Panc1 (cell line): ENCODE measurements around the gene NXT1. TPM values are rescaled to one million over a fixed set of nuclear protein-coding genes. Genes with fewer than 3 reads are reported as not detected.

Experiments
- ATAC-seq: fragments of 200-7000 bp; cut with Tn5 transposase; 2 replicates; pipeline ENCODE4 v1.9.1; 2020; ENCODE audit warnings: mild to moderate bottlenecking, moderate library complexity
- BruUV-seq: library from RNA; stranded (reverse); fragments of 400-500 nt; replicated peaks from 2 replicates; lab custom pipeline; 2021; lab: Mats Ljungman, UMichigan
- CTCF ChIA-PET: fragments of 300-600 bp; sonication (Branson Sonifier 250); formaldehyde crosslinking; loops from one replicate; lab custom pipeline; 2022; ENCODE audit warnings: antibody characterized with exemption; lab: Charles Lee
- POLR2A ChIA-PET: fragments of 300-600 bp; sonication (Branson Sonifier 250); formaldehyde crosslinking; loops from one replicate; lab custom pipeline; 2022; ENCODE audit warnings: antibody characterized with exemption; lab: Charles Lee
- DNase-seq: peaks from one replicate; pipeline ENCODE4 v3.0.0-alpha.2; 2010; ENCODE audit warnings: low read depth, low spot score
- H3K27ac ChIP-seq: 2 replicates; pipeline ENCODE4 v1.5.1; 2011; ENCODE audit warnings: mild to moderate bottlenecking, low read length, inconsistent platforms
- H3K27me3 ChIP-seq: fragments of 200-500 bp; sonication (Bioruptor generic); 2 replicates; pipeline ENCODE4 v1.6.0; 2014; ENCODE audit warnings: low read length, inconsistent platforms; ENCODE audit not compliant: control insufficient read depth, insufficient read depth
- H3K36me3 ChIP-seq: fragments of 200-500 bp; sonication (Bioruptor generic); 2 replicates; pipeline ENCODE4 v1.5.1; 2014; ENCODE audit warnings: inconsistent platforms, mild to moderate bottlenecking, low read length, moderate library complexity; ENCODE audit not compliant: control insufficient read depth, insufficient read depth
- H3K4me1 ChIP-seq: 2 replicates; pipeline ENCODE4 v1.5.1; 2011; ENCODE audit warnings: inconsistent platforms, mild to moderate bottlenecking, low read length, moderate library complexity; ENCODE audit not compliant: control insufficient read depth, insufficient read depth
- H3K4me3 ChIP-seq, 2 experiments: 2 replicates each; pipeline ENCODE4 v1.5.1; 2011 to 2012; ENCODE audit warnings: low read depth in 2 of 2, low read length in 2 of 2, mild to moderate bottlenecking in 2 of 2, inconsistent platforms in 1 of 2, moderate library complexity in 1 of 2
- H3K9me3 ChIP-seq: fragments of 200-500 bp; sonication (Bioruptor generic); 2 replicates; pipeline ENCODE4 v1.5.1; 2014; ENCODE audit warnings: low read depth, mild to moderate bottlenecking, inconsistent platforms, low read length, moderate library complexity; ENCODE audit not compliant: control insufficient read depth, insufficient read depth
- POLR2AphosphoS5 ChIP-seq: IDR thresholded peaks from 2 replicates; pipeline ENCODE4 v1.6.1; 2012; ENCODE audit warnings: mild to moderate bottlenecking, low read depth, low read length, moderate library complexity
- REST ChIP-seq, 2 experiments: IDR thresholded peaks; 2 replicates each; pipeline ENCODE4 v1.6.1; 2011 to 2012; ENCODE audit warnings: low read depth in 2 of 2, control low read depth in 1 of 2, low read length in 1 of 2, mild to moderate bottlenecking in 1 of 2, moderate library complexity in 1 of 2; ENCODE audit not compliant: insufficient read depth in 1 of 2
- SIN3A ChIP-seq: IDR thresholded peaks from 2 replicates; pipeline ENCODE4 v1.6.1; 2012; ENCODE audit warnings: low read depth, mild to moderate bottlenecking, low read length, moderate library complexity, borderline replicate concordance; ENCODE audit not compliant: insufficient read depth
- TCF7L2 ChIP-seq: IDR thresholded peaks from 2 replicates; pipeline ENCODE4 v1.6.1; 2011; ENCODE audit warnings: mild to moderate bottlenecking, low read depth, low read length, inconsistent platforms
- in situ Hi-C: cut with HindIII; loops from 2 replicates; pipeline ENCODE4 v1.10.0; 2016; ENCODE audit warnings: low sequenced_read_pairs, low pct_unique_long_range_greater_than_20kb
- intact Hi-C: fragments of 100-400 bp; cut with micrococcal nuclease; formaldehyde crosslinking; loops from one replicate; pipeline ENCODE4 v1.10.0; 2022; ENCODE audit not compliant: unreplicated experiment
- total RNA-seq: library from RNA; stranded (reverse); gene quantifications from one replicate; pipeline ENCODE4 v1.2.1, GENCODE V29; 2021; ENCODE audit not compliant: unreplicated experiment
- TF ChIP-seq, protein P1 (sequence below): fragments of 450-650 bp; IDR thresholded peaks from 2 replicates; pipeline ENCODE4 v1.5.1; 2017; ENCODE audit warnings: mild to moderate bottlenecking

The NXT1 gene
- total RNA-seq, 1 experiment from 2014 or later, result 31.3 TPM

GRCh38 chr20:23311947-23312506 lies 38.6 kb upstream of the NXT1 start:
- BruUV-seq, result no TSS peak
- in situ Hi-C loops, result no loop called here
- H3K27ac ChIP-seq, result no peak overlapping the region
- no peak for DNase-seq
- intact Hi-C loops, result no loop called here
- ATAC-seq, result no peak
- no peak for TF ChIP-seq SIN3A
- no peak for TF ChIP-seq REST (IDR thresholded peaks at IDR 0.05; ENCODE audit: insufficient read depth in 1 of 2, low read depth in 2 of 2, low read length in 1 of 2)
- TF ChIP-seq TCF7L2, result no peak
- TF ChIP-seq POLR2AphosphoS5, result no peak
- POLR2A ChIA-PET, result no interaction called here
- CTCF ChIA-PET, result no interaction called here
- H3K36me3 ChIP-seq, result no peaks in the 10 kb centered on the region
- no peaks in the 10 kb centered on the region for H3K27me3 ChIP-seq
- no peaks in the 10 kb centered on the region for H3K9me3 ChIP-seq
- H3K4me1 ChIP-seq, result no peaks in the 10 kb centered on the region
- H3K4me3 ChIP-seq, result no peak overlapping the region

GRCh38 chr20:23313271-23313670 lies 37.3 kb upstream of the NXT1 start:
- Histone ChIP-seq H3K27ac (no peak overlapping the region), H3K9me3 (no peaks in the 10 kb centered on the region), H3K4me3 (no peak overlapping the region), H3K4me1 (no peaks in the 10 kb centered on the region), H3K27me3 (no peaks in the 10 kb centered on the region), H3K36me3 (no peaks in the 10 kb centered on the region)
- ATAC-seq (no peak), DNase-seq (no peak)
- POLR2A ChIA-PET, result no interaction called here
- no TSS peak for BruUV-seq
- intact Hi-C loops (no loop called here), in situ Hi-C loops (no loop called here)
- CTCF ChIA-PET, result no interaction called here
- no peak for TF ChIP-seq REST (IDR thresholded peaks at IDR 0.05; ENCODE audit: insufficient read depth in 1 of 2, low read depth in 2 of 2, low read length in 1 of 2)
- TF ChIP-seq, protein P1, sequence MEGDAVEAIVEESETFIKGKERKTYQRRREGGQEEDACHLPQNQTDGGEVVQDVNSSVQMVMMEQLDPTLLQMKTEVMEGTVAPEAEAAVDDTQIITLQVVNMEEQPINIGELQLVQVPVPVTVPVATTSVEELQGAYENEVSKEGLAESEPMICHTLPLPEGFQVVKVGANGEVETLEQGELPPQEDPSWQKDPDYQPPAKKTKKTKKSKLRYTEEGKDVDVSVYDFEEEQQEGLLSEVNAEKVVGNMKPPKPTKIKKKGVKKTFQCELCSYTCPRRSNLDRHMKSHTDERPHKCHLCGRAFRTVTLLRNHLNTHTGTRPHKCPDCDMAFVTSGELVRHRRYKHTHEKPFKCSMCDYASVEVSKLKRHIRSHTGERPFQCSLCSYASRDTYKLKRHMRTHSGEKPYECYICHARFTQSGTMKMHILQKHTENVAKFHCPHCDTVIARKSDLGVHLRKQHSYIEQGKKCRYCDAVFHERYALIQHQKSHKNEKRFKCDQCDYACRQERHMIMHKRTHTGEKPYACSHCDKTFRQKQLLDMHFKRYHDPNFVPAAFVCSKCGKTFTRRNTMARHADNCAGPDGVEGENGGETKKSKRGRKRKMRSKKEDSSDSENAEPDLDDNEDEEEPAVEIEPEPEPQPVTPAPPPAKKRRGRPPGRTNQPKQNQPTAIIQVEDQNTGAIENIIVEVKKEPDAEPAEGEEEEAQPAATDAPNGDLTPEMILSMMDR, result no peak
- TF ChIP-seq POLR2AphosphoS5, result no peak
- no peak for TF ChIP-seq SIN3A
- TF ChIP-seq TCF7L2, result no peak
